B cell (primary cell): ENCODE results near the gene SLC7A6. TPM values are rescaled to one million over a fixed set of nuclear protein-coding genes. Genes with fewer than 3 reads are reported as not detected.

Experiments used
- ATAC-seq: fragments of 200-7000 bp; cut with Tn5 transposase; one replicate; pipeline ENCODE4 v1.10.0; 2021; ENCODE audit warnings: low read depth, mild to moderate bottlenecking, moderate number of reproducible peaks, moderate library complexity
- CTCF ChIA-PET: fragments of 350-600 bp; sonication (Branson Sonifier 250); formaldehyde crosslinking; loops from one replicate; lab custom pipeline; 2021; ENCODE audit warnings: antibody characterized with exemption, inconsistent platforms; lab: Charles Lee
- POLR2A ChIA-PET: fragments of 350-600 bp; sonication (Branson Sonifier 250); formaldehyde crosslinking; loops from one replicate; lab custom pipeline; 2021; ENCODE audit warnings: antibody characterized with exemption; lab: Charles Lee
- DNase-seq: peaks from one replicate; pipeline ENCODE4 v3.0.0; 2013
- H2AFZ ChIP-seq: 2 replicates; pipeline ENCODE4 v1.6.1; 2012; ENCODE audit warnings: mild to moderate bottlenecking, low read depth, low read length; ENCODE audit not compliant: insufficient read depth, poor library complexity, severe bottlenecking
- H3K27ac ChIP-seq, 2 donors: 1 replicate in 1 of 2; 2 replicates in 1 of 2; pipeline ENCODE4 v1.5.1; 2012 to 2013; ENCODE audit warnings: low read length in 2 of 2, mild to moderate bottlenecking in 2 of 2, moderate library complexity in 1 of 2
- H3K27me3 ChIP-seq, 4 experiments: fragments of 200-600 bp in 1 of 4; sonication (generic) in 1 of 4; replicated peaks in 1 of 4; 1 replicate in 2 of 4; 2 replicates in 2 of 4; pipeline versions ENCODE4 v1.6.1 to v1.7.0; 2013 to 2016; ENCODE audit warnings: low read length in 3 of 4, mild to moderate bottlenecking in 2 of 4, mixed read lengths in 1 of 4, moderate library complexity in 1 of 4; ENCODE audit not compliant: insufficient read depth in 4 of 4, control insufficient read depth in 3 of 4; ENCODE audit errors: control extremely low read depth in 1 of 4
- H3K36me3 ChIP-seq, 2 experiments: replicated peaks in 1 of 2; 1 replicate in 1 of 2; 2 replicates in 1 of 2; pipeline versions ENCODE4 v1.6.1 to v1.7.1; 2013; ENCODE audit warnings: low read length in 1 of 2; ENCODE audit not compliant: insufficient read depth in 2 of 2, control insufficient read depth in 1 of 2; ENCODE audit errors: control extremely low read depth in 1 of 2, extremely low read depth in 1 of 2
- H3K4me1 ChIP-seq, 2 donors: fragments of 200-600 bp in 1 of 2; sonication (generic) in 1 of 2; 1 replicate in 1 of 2; 2 replicates in 1 of 2; pipeline versions ENCODE4 v1.5.1 to v1.6.1; 2013 to 2017; ENCODE audit warnings: low read length in 2 of 2; ENCODE audit not compliant: control insufficient read depth in 2 of 2, insufficient read depth in 2 of 2
- H3K4me2 ChIP-seq: replicated peaks from 2 replicates; pipeline ENCODE3; 2012; ENCODE audit warnings: mild to moderate bottlenecking, low read depth, low read length; ENCODE audit not compliant: poor library complexity, severe bottlenecking
- H3K4me3 ChIP-seq, 5 experiments: fragments of 200-600 bp in 1 of 5; sonication (generic) in 1 of 5; 1 replicate in 3 of 5; 2 replicates in 2 of 5; pipeline versions ENCODE4 v1.5.1 to v1.7.0; 2011 to 2016; ENCODE audit warnings: low read length in 4 of 5, mild to moderate bottlenecking in 4 of 5, low read depth in 2 of 5, control low read depth in 1 of 5, moderate library complexity in 1 of 5; ENCODE audit not compliant: insufficient read depth in 1 of 5; ENCODE audit errors: control extremely low read depth in 1 of 5, extremely low read depth in 1 of 5
- H3K79me2 ChIP-seq: fragments of 200-600 bp; sonication (generic); one replicate; pipeline ENCODE4 v1.6.0; 2016; ENCODE audit warnings: low read length; ENCODE audit not compliant: control insufficient read depth, insufficient read depth
- H3K9ac ChIP-seq: fragments of 200-600 bp; sonication (generic); 2 replicates; pipeline ENCODE4 v1.6.1; 2017; ENCODE audit warnings: mild to moderate bottlenecking, low read length, moderate library complexity
- H3K9me3 ChIP-seq, 3 donors: one replicate each; pipeline versions ENCODE4 v1.6.1 to v1.7.1; 2013; ENCODE audit warnings: low read length in 2 of 3; ENCODE audit not compliant: control insufficient read depth in 2 of 3, insufficient read depth in 1 of 3; ENCODE audit errors: control extremely low read depth in 1 of 3
- H4K20me1 ChIP-seq: 2 replicates; pipeline ENCODE4 v1.6.0; 2012; ENCODE audit warnings: mild to moderate bottlenecking, low read length; ENCODE audit not compliant: insufficient read depth, control insufficient read depth, poor library complexity, severe bottlenecking
- H3K27ac Mint-ChIP-seq: one replicate; pipeline ENCODE4 v1.8.0; 2021; ENCODE audit warnings: mixed read lengths
- H3K27me3 Mint-ChIP-seq: one replicate; pipeline ENCODE4 v1.8.0; 2021; ENCODE audit warnings: mixed read lengths
- H3K4me1 Mint-ChIP-seq: one replicate; pipeline ENCODE4 v1.8.0; 2021; ENCODE audit warnings: mixed read lengths
- H3K4me3 Mint-ChIP-seq: one replicate; pipeline ENCODE4 v1.8.0; 2021; ENCODE audit warnings: mixed read lengths
- H3K9me3 Mint-ChIP-seq: one replicate; pipeline ENCODE4 v1.8.0; 2022; ENCODE audit warnings: mixed read lengths; ENCODE audit not compliant: insufficient read depth
- CTCF ChIP-seq: fragments of 200-600 bp; IDR thresholded peaks from one replicate; pipeline ENCODE4 v1.8.0; 2022; ENCODE audit warnings: antibody characterized with exemption, mild to moderate bottlenecking
- EZH2 ChIP-seq: IDR thresholded peaks from 2 replicates; pipeline ENCODE4 v1.6.1; 2012; ENCODE audit warnings: borderline replicate concordance, low read depth, mild to moderate bottlenecking, moderate library complexity, low read length; ENCODE audit not compliant: insufficient read depth, poor library complexity, severe bottlenecking
- WGBS: methylation state at CpG from one replicate; pipeline ENCODE4 v1.1.5; 2013; ENCODE audit warnings: missing lambda C conversion rate; ENCODE audit not compliant: insufficient coverage; 5-methylcytosine and 5-hydroxymethylcytosine counted together
- intact Hi-C: fragments of 100-400 bp; cut with micrococcal nuclease; formaldehyde crosslinking; loops from one replicate; pipeline ENCODE4 v1.10.0; 2022
- polyA plus RNA-seq: library from polyadenylated mRNA; depleted of rRNA; stranded (reverse); fragments of >200 nt; gene quantifications from 2 replicates; pipeline ENCODE4 v1.2.3, GENCODE V29; 2012
- total RNA-seq, 2 donors: library from RNA; stranded (reverse); fragments of 120-200 nt in 1 of 2; gene quantifications; 1 replicate in 1 of 2; 2 replicates in 1 of 2; pipeline versions ENCODE4 v1.2.3 to v1.2.4, GENCODE V29; 2013 to 2022

SLC7A6 gene
- total and polyA plus RNA-seq, 2 donors (not counting 1 experiment from before 2014, with no cell fraction given): 73.8 to 85.1 TPM

GRCh38 chr16:68265078-68265920, 973 bp downstream of the SLC7A6 start:
- Histone ChIP-seq H3K79me2 (peaks cover 93% of the 10 kb centered on the region), H3K27me3 (no peaks in the 10 kb centered on the region), H3K4me1 (peaks cover 20 to 45% of the 10 kb centered on the region in 2 donors), H3K9ac (peak overlapping the region; percentile 95), H2AFZ (peak overlapping the region; percentile 91), H3K9me3 (peaks cover 0 to 4% (median 0%) of the 10 kb centered on the region in 3 donors), H4K20me1 (peaks cover 15% of the 10 kb centered on the region), H3K36me3 (peaks cover 0 to 21% of the 10 kb centered on the region in 2 experiments), H3K27ac (peak overlapping the region; percentile 75 to 97), H3K4me2 (peak overlapping the region; percentile 82), H3K4me3 (peak overlapping the region; percentile 63 to 91 (median 86))
- CTCF ChIA-PET: interaction anchor here (1.7 to 15.1 kb wide), 4 partner anchors 9 to 62 kb away, joined by 5 to 554 read pairs (median 237); partner anchors contain the start of genes PRMT7 and SLC7A6OS
- peaks cover 50% of the 10 kb centered on the region for H3K4me1 Mint-ChIP-seq
- peak overlapping the region; percentile 99 for H3K4me3 Mint-ChIP-seq
- POLR2A ChIA-PET: interaction anchor here (2.8 kb wide), 1 partner anchor 19 kb away, joined by 38 read pairs; no protein-coding TSS in a partner anchor
- TF ChIP-seq EZH2: no peak
- TF ChIP-seq CTCF: no peak
- ATAC-seq: peak; percentile 6
- peak overlapping the region; percentile 99 for H3K27ac Mint-ChIP-seq
- no peaks in the 10 kb centered on the region for H3K27me3 Mint-ChIP-seq
- 3% methylated on average over 17 of the region's 23 CpGs for WGBS
- intact Hi-C loops: loop anchor here (1.0 to 10.0 kb wide), 2 partner anchors 8 to 260 kb away; no protein-coding TSS in a partner anchor
- H3K9me3 Mint-ChIP-seq: no peaks in the 10 kb centered on the region
- peak; percentile 66 for DNase-seq
